ENCODE data around the gene BCAS3.

DNA sequence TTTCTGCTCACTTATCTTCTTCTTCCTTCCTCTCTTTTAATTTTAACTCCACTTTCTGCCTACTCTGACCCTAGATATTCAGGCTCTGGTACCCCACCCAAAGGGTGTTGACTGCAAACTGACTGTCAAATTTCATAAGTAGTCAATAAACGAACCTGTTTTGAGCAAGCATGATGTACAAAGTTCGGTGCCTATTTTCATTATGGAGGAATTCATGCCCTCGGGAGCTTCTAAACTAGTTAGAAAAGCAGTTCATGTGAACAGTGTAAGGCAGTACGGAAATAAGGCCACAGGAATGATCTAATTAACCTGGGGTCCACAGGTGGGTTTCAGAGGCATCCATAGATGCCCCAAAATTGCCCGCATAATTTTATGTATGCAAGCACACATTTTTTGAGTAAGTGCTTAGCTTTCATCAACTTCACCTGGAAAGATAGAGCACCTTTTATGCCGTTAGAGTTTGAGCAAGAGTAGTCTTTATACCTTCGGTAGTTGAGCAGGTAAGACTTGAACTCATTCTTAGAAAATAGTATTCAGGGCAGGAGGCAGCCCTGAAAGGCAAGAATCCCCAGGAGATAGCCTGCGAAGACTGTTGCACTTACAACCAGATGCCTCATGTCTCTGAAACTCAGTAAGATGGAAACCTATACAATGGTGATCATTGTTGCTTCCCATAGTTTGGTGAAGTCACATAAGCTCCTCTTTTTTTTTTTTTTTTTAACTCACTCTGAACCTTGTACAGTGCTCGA, 685.4 kb downstream of the BCAS3 start:
- TF ChIP-seq YY1 (IDR thresholded peaks at IDR 0.05) (no peak), RAD21 (IDR thresholded peaks at IDR 0.05) (no peak), GABPA (IDR thresholded peaks at IDR 0.05 in 1 of 2, conservative IDR thresholded peaks at IDR 0.05 in 1 of 2) (no peak)
- TF ChIP-seq, protein P1, sequence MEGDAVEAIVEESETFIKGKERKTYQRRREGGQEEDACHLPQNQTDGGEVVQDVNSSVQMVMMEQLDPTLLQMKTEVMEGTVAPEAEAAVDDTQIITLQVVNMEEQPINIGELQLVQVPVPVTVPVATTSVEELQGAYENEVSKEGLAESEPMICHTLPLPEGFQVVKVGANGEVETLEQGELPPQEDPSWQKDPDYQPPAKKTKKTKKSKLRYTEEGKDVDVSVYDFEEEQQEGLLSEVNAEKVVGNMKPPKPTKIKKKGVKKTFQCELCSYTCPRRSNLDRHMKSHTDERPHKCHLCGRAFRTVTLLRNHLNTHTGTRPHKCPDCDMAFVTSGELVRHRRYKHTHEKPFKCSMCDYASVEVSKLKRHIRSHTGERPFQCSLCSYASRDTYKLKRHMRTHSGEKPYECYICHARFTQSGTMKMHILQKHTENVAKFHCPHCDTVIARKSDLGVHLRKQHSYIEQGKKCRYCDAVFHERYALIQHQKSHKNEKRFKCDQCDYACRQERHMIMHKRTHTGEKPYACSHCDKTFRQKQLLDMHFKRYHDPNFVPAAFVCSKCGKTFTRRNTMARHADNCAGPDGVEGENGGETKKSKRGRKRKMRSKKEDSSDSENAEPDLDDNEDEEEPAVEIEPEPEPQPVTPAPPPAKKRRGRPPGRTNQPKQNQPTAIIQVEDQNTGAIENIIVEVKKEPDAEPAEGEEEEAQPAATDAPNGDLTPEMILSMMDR (IDR thresholded peaks at IDR 0.05; ENCODE audit: low read depth, low read length, missing input control): no peak
- TF ChIP-seq, protein P2, sequence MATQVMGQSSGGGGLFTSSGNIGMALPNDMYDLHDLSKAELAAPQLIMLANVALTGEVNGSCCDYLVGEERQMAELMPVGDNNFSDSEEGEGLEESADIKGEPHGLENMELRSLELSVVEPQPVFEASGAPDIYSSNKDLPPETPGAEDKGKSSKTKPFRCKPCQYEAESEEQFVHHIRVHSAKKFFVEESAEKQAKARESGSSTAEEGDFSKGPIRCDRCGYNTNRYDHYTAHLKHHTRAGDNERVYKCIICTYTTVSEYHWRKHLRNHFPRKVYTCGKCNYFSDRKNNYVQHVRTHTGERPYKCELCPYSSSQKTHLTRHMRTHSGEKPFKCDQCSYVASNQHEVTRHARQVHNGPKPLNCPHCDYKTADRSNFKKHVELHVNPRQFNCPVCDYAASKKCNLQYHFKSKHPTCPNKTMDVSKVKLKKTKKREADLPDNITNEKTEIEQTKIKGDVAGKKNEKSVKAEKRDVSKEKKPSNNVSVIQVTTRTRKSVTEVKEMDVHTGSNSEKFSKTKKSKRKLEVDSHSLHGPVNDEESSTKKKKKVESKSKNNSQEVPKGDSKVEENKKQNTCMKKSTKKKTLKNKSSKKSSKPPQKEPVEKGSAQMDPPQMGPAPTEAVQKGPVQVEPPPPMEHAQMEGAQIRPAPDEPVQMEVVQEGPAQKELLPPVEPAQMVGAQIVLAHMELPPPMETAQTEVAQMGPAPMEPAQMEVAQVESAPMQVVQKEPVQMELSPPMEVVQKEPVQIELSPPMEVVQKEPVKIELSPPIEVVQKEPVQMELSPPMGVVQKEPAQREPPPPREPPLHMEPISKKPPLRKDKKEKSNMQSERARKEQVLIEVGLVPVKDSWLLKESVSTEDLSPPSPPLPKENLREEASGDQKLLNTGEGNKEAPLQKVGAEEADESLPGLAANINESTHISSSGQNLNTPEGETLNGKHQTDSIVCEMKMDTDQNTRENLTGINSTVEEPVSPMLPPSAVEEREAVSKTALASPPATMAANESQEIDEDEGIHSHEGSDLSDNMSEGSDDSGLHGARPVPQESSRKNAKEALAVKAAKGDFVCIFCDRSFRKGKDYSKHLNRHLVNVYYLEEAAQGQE (IDR thresholded peaks at IDR 0.05): no peak
- TF ChIP-seq, protein P3, sequence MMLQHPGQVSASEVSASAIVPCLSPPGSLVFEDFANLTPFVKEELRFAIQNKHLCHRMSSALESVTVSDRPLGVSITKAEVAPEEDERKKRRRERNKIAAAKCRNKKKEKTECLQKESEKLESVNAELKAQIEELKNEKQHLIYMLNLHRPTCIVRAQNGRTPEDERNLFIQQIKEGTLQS (IDR thresholded peaks at IDR 0.05): no peak
